ENCODE measurements around the gene SFRP4. TPM values are rescaled to one million over a fixed set of nuclear protein-coding genes. Genes with fewer than 3 reads are reported as not detected.
"Not testable (repeated sequence)": the region's sequence is repeated elsewhere in the genome, so short reads cannot be mapped to it uniquely, and the experiment has no call there.

SFRP4 gene
- not detected for total RNA-seq
- not detected for polyA plus RNA-seq

GRCh38 chr7:37916673-37917660 is at the start of gene SFRP4:
Gene SFRP4 (minus strand): TSS chr7:37916817. CDS start chr7:37916537, 280 bp downstream.
- Mint-ChIP-seq H3K9me3 (peaks cover 0 to 4% (median 0%) of the 10 kb centered on the region in 8 donors), H3K27ac (no peak within 1 kb of the TSS), H3K4me3 (peak within 1 kb of the TSS in 6 of 8 donors; percentile 1 to 69 (median 14)), H3K27me3 (peaks cover 45 to 47% of the 10 kb centered on the region in 2 donors), H3K4me1 (peaks cover 8 to 21% (median 13%) of the 10 kb centered on the region in 4 donors), H3K36me3 (no peaks in the 10 kb centered on the region)
- no peaks in the 10 kb centered on the region for H3K36me3 ChIP-seq (ENCODE audit: insufficient read depth, low read length)
- H3K4me1 ChIP-seq (ENCODE audit: insufficient read depth, low read length): peaks cover 8% of the 10 kb centered on the region
- no peak within 1 kb of the TSS for H3K27ac ChIP-seq (ENCODE audit: low read depth, low read length)
- H3K4me3 ChIP-seq (ENCODE audit: low read length in 2 of 2): no peak within 1 kb of the TSS
- intact Hi-C loops (cut with micrococcal nuclease): no loop called here
- no peaks in the 10 kb centered on the region for H3K9me3 ChIP-seq (ENCODE audit: control insufficient read depth in 1 of 2, low read length in 2 of 2)
- CTCF ChIA-PET (ENCODE audit: partially characterized antibody): no interaction called here
- DNase-seq: no peak
- peaks cover 10% of the 10 kb centered on the region for H3K27me3 ChIP-seq (ENCODE audit: insufficient read depth, low read length)
- POLR2A ChIA-PET (ENCODE audit: partially characterized antibody): no interaction called here

- CTCF ChIA-PET (ENCODE audit: partially characterized antibody): no interaction called here
- Histone ChIP-seq H3K36me3 (ENCODE audit: insufficient read depth, low read length) (no peaks in the 10 kb centered on the region), H3K4me1 (ENCODE audit: insufficient read depth, low read length) (no peaks in the 10 kb centered on the region), H3K9me3 (ENCODE audit: control insufficient read depth in 1 of 2, low read length in 2 of 2) (no peaks in the 10 kb centered on the region), H3K27ac (ENCODE audit: low read depth, low read length) (no peak overlapping the region), H3K27me3 (ENCODE audit: insufficient read depth, low read length) (no peaks in the 10 kb centered on the region), H3K4me3 (ENCODE audit: low read length in 2 of 2) (no peak overlapping the region)
- POLR2A ChIA-PET (ENCODE audit: partially characterized antibody): no interaction called here
- Mint-ChIP-seq H3K27ac (no peak overlapping the region), H3K27me3 (peaks cover 0 to 2% of the 10 kb centered on the region in 2 donors), H3K9me3 (peaks cover 0 to 2% (median 0%) of the 10 kb centered on the region in 8 donors), H3K4me3 (no peak overlapping the region), H3K4me1 (no peaks in the 10 kb centered on the region), H3K36me3 (no peaks in the 10 kb centered on the region)
- intact Hi-C loops (cut with micrococcal nuclease): no loop called here
- DNase-seq: no peak
Observed at GRCh38 chr7:37964196-37964595, 47.6 kb upstream of the SFRP4 start.

DNA sequence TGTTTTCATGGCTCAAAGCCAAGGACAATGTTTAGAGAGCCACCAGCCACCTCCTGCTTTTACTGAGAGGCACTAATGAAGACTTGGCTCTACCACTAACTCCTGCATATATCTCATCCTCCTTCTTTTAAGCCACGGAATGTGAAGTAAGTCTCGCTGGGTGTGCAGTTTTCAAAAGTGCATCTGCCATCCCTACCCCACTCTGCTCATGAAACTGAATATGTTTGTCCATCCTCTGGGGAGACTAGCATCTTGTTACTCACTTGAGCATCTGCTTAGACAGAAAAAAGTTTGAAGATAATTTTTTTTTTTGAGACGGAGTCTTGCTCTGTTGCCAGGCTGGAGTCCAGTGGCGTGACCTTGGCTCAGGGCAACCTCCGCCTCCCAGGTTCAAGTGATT is 44.6 kb upstream of the SFRP4 start:
- intact Hi-C loops (cut with micrococcal nuclease): no loop called here
- no peaks in the 10 kb centered on the region for H3K36me3 Mint-ChIP-seq
- H3K9me3 Mint-ChIP-seq: peaks cover 0 to 2% (median 0%) of the 10 kb centered on the region in 8 donors

GRCh38 chr7:37960483-37960882 is 43.9 kb upstream of the SFRP4 start:
- no peak overlapping the region for H3K4me3 Mint-ChIP-seq
- H3K27ac Mint-ChIP-seq: no peak overlapping the region
- Histone ChIP-seq H3K27ac (ENCODE audit: low read depth, low read length) (no peak overlapping the region), H3K4me1 (ENCODE audit: insufficient read depth, low read length) (no peaks in the 10 kb centered on the region), H3K4me3 (ENCODE audit: low read length in 2 of 2) (no peak overlapping the region), H3K36me3 (ENCODE audit: insufficient read depth, low read length) (no peaks in the 10 kb centered on the region), H3K9me3 (ENCODE audit: control insufficient read depth in 1 of 2, low read length in 2 of 2) (no peaks in the 10 kb centered on the region), H3K27me3 (ENCODE audit: insufficient read depth, low read length) (no peaks in the 10 kb centered on the region)
- DNase-seq: no peak
- ChIA-PET POLR2A (ENCODE audit: partially characterized antibody) (no interaction called here), CTCF (ENCODE audit: partially characterized antibody) (no interaction called here)
- intact Hi-C loops (cut with micrococcal nuclease): no loop called here
- peaks cover 0 to 2% (median 0%) of the 10 kb centered on the region in 8 donors for H3K9me3 Mint-ChIP-seq
- H3K4me1 Mint-ChIP-seq: no peaks in the 10 kb centered on the region
- no peaks in the 10 kb centered on the region for H3K36me3 Mint-ChIP-seq
- H3K27me3 Mint-ChIP-seq: peaks cover 0 to 2% of the 10 kb centered on the region in 2 donors

More for the DNA sequence above, 44.6 kb upstream of the SFRP4 start:
- no peak overlapping the region for H3K4me3 ChIP-seq (ENCODE audit: low read length in 2 of 2)
- no peak overlapping the region for H3K27ac ChIP-seq (ENCODE audit: low read depth, low read length)
- no peaks in the 10 kb centered on the region for H3K27me3 ChIP-seq (ENCODE audit: insufficient read depth, low read length)
- no peaks in the 10 kb centered on the region for H3K36me3 ChIP-seq (ENCODE audit: insufficient read depth, low read length)
- no peak for DNase-seq
- Mint-ChIP-seq H3K27me3 (peaks cover 0 to 2% of the 10 kb centered on the region in 2 donors), H3K27ac (no peak overlapping the region), H3K4me1 (no peaks in the 10 kb centered on the region), H3K4me3 (no peak overlapping the region)
- no peaks in the 10 kb centered on the region for H3K4me1 ChIP-seq (ENCODE audit: insufficient read depth, low read length)
- POLR2A ChIA-PET (ENCODE audit: partially characterized antibody): no interaction called here
- CTCF ChIA-PET (ENCODE audit: partially characterized antibody): interaction anchor here (1.0 kb wide), 1 partner anchor 14 kb away, joined by 3 read pairs; no protein-coding TSS in a partner anchor
- H3K9me3 ChIP-seq (ENCODE audit: control insufficient read depth in 1 of 2, low read length in 2 of 2): no peaks in the 10 kb centered on the region

DNA sequence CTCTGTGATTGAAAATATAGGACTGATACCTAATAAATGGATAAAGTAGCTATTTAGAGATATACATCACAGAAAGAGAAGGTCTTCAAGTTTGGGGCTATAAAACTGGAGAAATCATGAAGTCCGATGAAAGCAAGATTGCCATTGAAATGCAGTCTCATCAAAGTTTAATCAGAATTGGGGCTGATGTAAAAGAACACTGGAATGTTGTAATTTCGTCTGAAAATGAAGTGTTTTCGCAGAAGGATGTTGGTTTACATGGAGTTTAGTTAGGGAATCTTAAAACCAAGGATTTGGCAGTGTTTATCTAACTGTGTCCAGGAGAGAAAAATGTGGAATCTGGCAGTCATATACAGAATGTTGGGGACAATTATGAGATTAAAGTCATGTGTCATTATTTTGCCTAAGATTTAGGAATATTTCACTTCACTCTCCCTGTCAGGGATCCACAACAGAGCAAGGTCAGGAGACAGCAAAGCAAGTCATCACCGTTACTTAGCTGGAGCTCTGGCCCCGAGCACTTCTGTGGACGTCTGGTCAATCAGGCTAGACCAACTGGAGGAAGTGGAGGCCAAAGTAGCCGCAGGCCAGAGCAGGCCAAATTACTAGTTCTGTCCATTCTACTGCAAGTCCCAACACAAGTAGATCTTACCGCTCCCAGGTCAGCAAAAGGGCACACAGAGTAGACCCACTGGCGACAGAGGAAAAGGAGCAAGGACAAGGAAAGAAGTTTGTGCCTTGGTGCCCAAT is 40.8 kb upstream of the SFRP4 start:
- Mint-ChIP-seq H3K4me1 (no peaks in the 10 kb centered on the region), H3K4me3 (no peak overlapping the region), H3K27me3 (peaks cover 0 to 2% of the 10 kb centered on the region in 2 donors), H3K36me3 (no peaks in the 10 kb centered on the region), H3K9me3 (peaks cover 0 to 2% (median 0%) of the 10 kb centered on the region in 8 donors), H3K27ac (no peak overlapping the region)
- no peaks in the 10 kb centered on the region for H3K36me3 ChIP-seq (ENCODE audit: insufficient read depth, low read length)
- H3K4me3 ChIP-seq (ENCODE audit: low read length in 2 of 2): no peak overlapping the region
- POLR2A ChIA-PET (ENCODE audit: partially characterized antibody): no interaction called here
- no peak for DNase-seq
- H3K27ac ChIP-seq (ENCODE audit: low read depth, low read length): no peak overlapping the region
- H3K9me3 ChIP-seq (ENCODE audit: control insufficient read depth in 1 of 2, low read length in 2 of 2): no peaks in the 10 kb centered on the region
- no peaks in the 10 kb centered on the region for H3K27me3 ChIP-seq (ENCODE audit: insufficient read depth, low read length)
- CTCF ChIA-PET (ENCODE audit: partially characterized antibody): no interaction called here
- H3K4me1 ChIP-seq (ENCODE audit: insufficient read depth, low read length): no peaks in the 10 kb centered on the region
- intact Hi-C loops (cut with micrococcal nuclease): no loop called here

GRCh38 chr7:37956791-37957190 is 40.2 kb upstream of the SFRP4 start:
- DNase-seq: no peak
- Mint-ChIP-seq H3K9me3 (peaks cover 0 to 2% (median 0%) of the 10 kb centered on the region in 8 donors), H3K4me1 (no peaks in the 10 kb centered on the region), H3K27ac (no peak overlapping the region), H3K36me3 (no peaks in the 10 kb centered on the region), H3K27me3 (peaks cover 0 to 2% of the 10 kb centered on the region in 2 donors), H3K4me3 (no peak overlapping the region)
- intact Hi-C loops (cut with micrococcal nuclease): no loop called here
- POLR2A ChIA-PET (ENCODE audit: partially characterized antibody): no interaction called here
- Histone ChIP-seq H3K27me3 (ENCODE audit: insufficient read depth, low read length) (no peaks in the 10 kb centered on the region), H3K4me3 (ENCODE audit: low read length in 2 of 2) (no peak overlapping the region), H3K4me1 (ENCODE audit: insufficient read depth, low read length) (no peaks in the 10 kb centered on the region), H3K9me3 (ENCODE audit: control insufficient read depth in 1 of 2, low read length in 2 of 2) (no peaks in the 10 kb centered on the region), H3K36me3 (ENCODE audit: insufficient read depth, low read length) (no peaks in the 10 kb centered on the region), H3K27ac (ENCODE audit: low read depth, low read length) (no peak overlapping the region)
- CTCF ChIA-PET (ENCODE audit: partially characterized antibody): no interaction called here

GRCh38 chr7:37954217-37954616 is 37.6 kb upstream of the SFRP4 start:
- intact Hi-C loops (cut with micrococcal nuclease); H3K4me3 ChIP-seq (ENCODE audit: low read length in 2 of 2); H3K36me3 Mint-ChIP-seq; DNase-seq; POLR2A ChIA-PET (ENCODE audit: partially characterized antibody); CTCF ChIA-PET (ENCODE audit: partially characterized antibody); H3K27ac Mint-ChIP-seq; H3K27ac ChIP-seq (ENCODE audit: low read depth, low read length); H3K4me1 Mint-ChIP-seq; H3K36me3 ChIP-seq (ENCODE audit: insufficient read depth, low read length); H3K9me3 ChIP-seq (ENCODE audit: control insufficient read depth in 1 of 2, low read length in 2 of 2); H3K27me3 ChIP-seq (ENCODE audit: insufficient read depth, low read length); H3K4me3 Mint-ChIP-seq; H3K4me1 ChIP-seq (ENCODE audit: insufficient read depth, low read length); H3K27me3 Mint-ChIP-seq; H3K9me3 Mint-ChIP-seq: not testable (repeated sequence)

Data from CD4-positive, alpha-beta memory T cell (primary cell).